GM12878 (cell line): Measurements from ENCODE around the gene PROSER3. TPM values are rescaled to one million over a fixed set of nuclear protein-coding genes. Genes with fewer than 3 reads are reported as not detected.

Source experiments
- ATAC-seq: fragments of 200-7000 bp; cut with Tn5 transposase; 3 replicates; pipeline ENCODE4 v1.9.1; 2020; ENCODE audit warnings: mild to moderate bottlenecking, moderate library complexity
- BruUV-seq: library from RNA; stranded (reverse); fragments of 400-500 nt; replicated peaks from 2 replicates; lab custom pipeline; 2021; lab: Mats Ljungman, UMichigan
- CTCF ChIA-PET: fragments of 300-600 bp; sonication (Branson Sonifier 250); formaldehyde crosslinking; extraction: SDS; loops from one replicate; lab custom pipeline; 2021; ENCODE audit warnings: inconsistent platforms; lab: Yijun Ruan, JAX
- POLR2A ChIA-PET: fragments of 350-600 bp; formaldehyde crosslinking; extraction: SDS; loops from one replicate; lab custom pipeline; 2021; ENCODE audit warnings: inconsistent platforms; lab: Charles Lee
- RAD21 ChIA-PET: fragments of 300-600 bp; sonication (Branson Sonifier 250); formaldehyde crosslinking; loops from one replicate; lab custom pipeline; 2023; ENCODE audit warnings: antibody characterized with exemption; ENCODE audit not compliant: unreplicated experiment; lab: Charles Lee
- SMC1A ChIA-PET: fragments of 300-600 bp; sonication (Branson Sonifier 250); formaldehyde crosslinking; loops from one replicate; lab custom pipeline; 2023; ENCODE audit not compliant: unreplicated experiment, uncharacterized antibody; lab: Charles Lee
- DNase-seq: peaks from one replicate; pipeline ENCODE4 v3.0.0-alpha.2; 2011; ENCODE audit warnings: low read depth, low spot score
- FAIRE-seq: peaks from 3 replicates; lab custom pipeline; 2011; peaks lifted over from hg19 to GRCh38; lab: Jason Lieb, UNC
- H2AFZ ChIP-seq: 2 replicates; pipeline ENCODE4 v1.6.0; 2011; ENCODE audit warnings: low read depth, low read length, control low read depth; ENCODE audit not compliant: control insufficient read depth
- H3K27ac ChIP-seq: 2 replicates; pipeline ENCODE4 v1.5.1; 2011; ENCODE audit warnings: control low read depth; ENCODE audit not compliant: control insufficient read depth, insufficient read depth
- H3K27me3 ChIP-seq, 2 experiments: replicated peaks in 1 of 2; 2 replicates each; pipeline versions ENCODE4 v1.6.0 to v1.6.1; 2011; ENCODE audit warnings: low read length in 1 of 2; ENCODE audit not compliant: control insufficient read depth in 2 of 2, insufficient read depth in 2 of 2
- H3K36me3 ChIP-seq, 2 experiments: 2 replicates each; pipeline ENCODE4 v1.5.1; 2011; ENCODE audit warnings: low read length in 1 of 2; ENCODE audit not compliant: control insufficient read depth in 2 of 2, insufficient read depth in 2 of 2
- H3K4me1 ChIP-seq: 2 replicates; pipeline ENCODE4 v1.6.1; 2011; ENCODE audit warnings: mild to moderate bottlenecking, low read length, moderate library complexity, mixed read lengths; ENCODE audit not compliant: control insufficient read depth, insufficient read depth
- H3K4me2 ChIP-seq: 2 replicates; pipeline ENCODE4 v1.6.0; 2011; ENCODE audit warnings: control low read depth; ENCODE audit not compliant: control insufficient read depth, insufficient read depth
- H3K4me3 ChIP-seq: fragments of 200-600 bp; sonication (generic); 2 replicates; pipeline ENCODE4 v1.5.1; 2016
- H3K79me2 ChIP-seq: 2 replicates; pipeline ENCODE4 v1.6.0; 2011; ENCODE audit warnings: low read length; ENCODE audit not compliant: control insufficient read depth, insufficient read depth
- H3K9ac ChIP-seq: 2 replicates; pipeline ENCODE4 v1.8.0; 2011; ENCODE audit warnings: low read length, control low read depth, mixed read lengths; ENCODE audit not compliant: control insufficient read depth, insufficient read depth
- H3K9me3 ChIP-seq: replicated peaks from 3 replicates; pipeline ENCODE4 v1.5.1; 2011; ENCODE audit warnings: mild to moderate bottlenecking, low read length; ENCODE audit not compliant: control insufficient read depth, insufficient read depth
- H4K20me1 ChIP-seq: 2 replicates; pipeline ENCODE4 v1.6.0; 2011; ENCODE audit not compliant: control insufficient read depth, insufficient read depth
- ATF2 ChIP-seq: IDR thresholded peaks from 2 replicates; pipeline ENCODE4 v1.6.1; 2012; ENCODE audit warnings: low read length, inconsistent platforms
- BCL11A ChIP-seq: IDR thresholded peaks from 2 replicates; pipeline ENCODE4 v1.6.1; 2011; ENCODE audit warnings: low read depth, low read length
- GABPA ChIP-seq: IDR thresholded peaks from 2 replicates; pipeline ENCODE4 v1.6.1; 2014; ENCODE audit warnings: antibody characterized with exemption, low read depth, mild to moderate bottlenecking, inconsistent platforms
- MXI1 ChIP-seq: fragments of 150-350 bp; IDR thresholded peaks from 2 replicates; pipeline ENCODE4 v1.6.1; 2011; ENCODE audit warnings: low read depth, mild to moderate bottlenecking, inconsistent platforms, low read length, improper control_type of control experiment
- PML ChIP-seq: IDR thresholded peaks from 2 replicates; pipeline ENCODE4 v1.6.1; 2012; ENCODE audit warnings: low read length, inconsistent platforms
- POU2F2 ChIP-seq: IDR thresholded peaks from 3 replicates; pipeline ENCODE4 v1.6.1; 2011; ENCODE audit warnings: low read depth, mild to moderate bottlenecking, low read length, borderline replicate concordance
- SREBF1 ChIP-seq: IDR thresholded peaks from 2 replicates; pipeline ENCODE4 v1.6.1; 2012; ENCODE audit warnings: mild to moderate bottlenecking, low read length
- SUPT20H ChIP-seq: IDR thresholded peaks from 2 replicates; pipeline ENCODE4 v1.6.1; 2011; ENCODE audit warnings: low read depth, mild to moderate bottlenecking, low read length, moderate library complexity, borderline replicate concordance; ENCODE audit not compliant: control insufficient read depth
- TCF3 ChIP-seq: IDR thresholded peaks from 2 replicates; pipeline ENCODE4 v1.6.1; 2012; ENCODE audit warnings: low read depth, mild to moderate bottlenecking, low read length, borderline replicate concordance; ENCODE audit not compliant: insufficient read depth
- ZBTB4 ChIP-seq: fragments of 450-650 bp; formaldehyde crosslinking; IDR thresholded peaks from 2 replicates; pipeline ENCODE4 v1.4.0; 2022; ENCODE audit warnings: mild to moderate bottlenecking, moderate library complexity
- WGBS: methylation state at CpG from one replicate; pipeline ENCODE4 v1.1.6; 2016; ENCODE audit warnings: low lambda C conversion rate; ENCODE audit not compliant: insufficient replicate concordance, insufficient coverage; ENCODE audit errors: missing lambda C conversion rate; 5-methylcytosine and 5-hydroxymethylcytosine counted together
- in situ Hi-C: fragments of 300-500 bp; cut with MboI; formaldehyde crosslinking; loops from 9 replicates; pipeline ENCODE4 v1.14.3; 2018; ENCODE audit warnings: mixed read lengths
- intact Hi-C: fragments of 100-400 bp; cut with micrococcal nuclease; formaldehyde crosslinking; loops from one replicate; pipeline ENCODE4 v1.14.2; 2022; ENCODE audit not compliant: unreplicated experiment
- polyA plus RNA-seq, 11 experiments: library from polyadenylated mRNA; depleted of rRNA in 4 of 11; unstranded in 6 of 11; stranded (reverse) in 5 of 11; fragments of >200 nt; fragmentation: Nextera tagmentation in 4 of 11; fragmentation: Illumina TruSeq in 1 of 11; extraction: Ambion mirVana in 4 of 11; extraction: Trizol in 1 of 11; gene quantifications; 1 replicate in 1 of 11; 2 replicates in 10 of 11; pipeline versions ENCODE4 v1.2.1 to v1.2.3, GENCODE V29; 2011 to 2016; ENCODE audit warnings: inconsistent platforms in 2 of 11, missing spikeins in 2 of 11, low read depth in 1 of 11
- total RNA-seq, 4 experiments: library from RNA; depleted of rRNA in 3 of 4; stranded (reverse); fragments of >200 nt in 3 of 4; fragmentation: Illumina TruSeq in 1 of 4; extraction: Trizol in 1 of 4; gene quantifications; 2 replicates each; pipeline versions ENCODE4 v1.2.1 to v1.2.3, GENCODE V29; 2013 to 2021

PROSER3 gene
- total and polyA plus RNA-seq, 10 of the 15 experiments (the other 5 are each of a cell fraction or from before 2014, with no cell fraction given), result 0.85 to 25.1 (median 9.6) TPM

GRCh38 chr19:35734273-35734672 is 23.7 kb upstream of the PROSER3 start:
- peaks cover 16 to 51% of the 10 kb centered on the region in 2 experiments; a peak in 3 of 4 replicates for H3K36me3 ChIP-seq
- no peak for ATAC-seq

More at GRCh38 chr19:35734273-35734672, 23.7 kb upstream of the PROSER3 start:
- no peak for DNase-seq
- Histone ChIP-seq H3K4me2 (no peak overlapping the region), H3K4me3 (no peak overlapping the region), H2AFZ (no peak overlapping the region), H4K20me1 (no peaks in the 10 kb centered on the region), H3K9me3 (no peaks in the 10 kb centered on the region), H3K27ac (no peak overlapping the region), H3K27me3 (no peaks in the 10 kb centered on the region), H3K9ac (no peak overlapping the region), H3K79me2 (no peaks in the 10 kb centered on the region), H3K4me1 (no peaks in the 10 kb centered on the region)
- POLR2A ChIA-PET, result no interaction called here
- SMC1A ChIA-PET, result no interaction called here
- RAD21 ChIA-PET, result no interaction called here
- BruUV-seq, result no TSS peak
- WGBS, result over 99% methylated on average over 8 of the region's 8 CpGs
- FAIRE-seq, result no peak
- CTCF ChIA-PET, result no interaction called here
- in situ Hi-C loops, result no loop called here
- TF ChIP-seq TCF3 (no peak), BCL11A (no peak), MXI1 (no peak), ZBTB4 (CRISPR knock-in tag) (no peak), SREBF1 (no peak), PML (no peak), SUPT20H (no peak), POU2F2 (no peak), ATF2 (no peak), GABPA (no peak)
- intact Hi-C loops, result no loop called here
